ENCODE results near the gene ZSWIM3. TPM values are rescaled to one million over a fixed set of nuclear protein-coding genes. Genes with fewer than 3 reads are reported as not detected.

ZSWIM3 gene
- total and polyA plus RNA-seq, 2 donors (not counting 1 experiment from before 2014, with no cell fraction given), result 3.6 to 7.6 TPM

GRCh38 chr20:45863543-45864470 lies 6.4 kb downstream of the ZSWIM3 start:
- H3K4me3 ChIP-seq (replicated peaks in 1 of 4; ENCODE audit: control extremely low read depth in 1 of 4, insufficient read depth in 1 of 4, low read depth in 3 of 4, low read length in 4 of 4), result no peak overlapping the region
- no peaks in the 10 kb centered on the region for H4K20me1 ChIP-seq (ENCODE audit: control insufficient read depth, extremely low read depth, insufficient read depth, low read length)
- no peak overlapping the region for H3K9ac ChIP-seq (ENCODE audit: insufficient read depth, low read length)
- no peaks in the 10 kb centered on the region for H3K9me3 ChIP-seq (ENCODE audit: control insufficient read depth, insufficient read depth, low read depth, low read length)
- no peaks in the 10 kb centered on the region for H3K27me3 ChIP-seq (ENCODE audit: control insufficient read depth, insufficient read depth, low read length)
- H3K4me2 ChIP-seq (ENCODE audit: extremely low read depth, insufficient read depth, low read length), result no peak overlapping the region
- TF ChIP-seq CTCF (conservative IDR thresholded peaks at IDR 0.05 in 1 of 2, IDR thresholded peaks at IDR 0.05 in 1 of 2; ENCODE audit: low read depth in 1 of 2, low read length in 2 of 2) (no peak), EZH2 (IDR thresholded peaks at IDR 0.05; ENCODE audit: low read length, missing control alignments) (no peak)
- H2AFZ ChIP-seq (ENCODE audit: low read length), result no peak overlapping the region
- H3K79me2 ChIP-seq (ENCODE audit: control insufficient read depth, insufficient read depth, low read length), result no peaks in the 10 kb centered on the region
- H3K4me1 ChIP-seq (ENCODE audit: control insufficient read depth, extremely low read depth, insufficient read depth, low read length), result peaks cover 10% of the 10 kb centered on the region
- DNase-seq (ENCODE audit: low read depth in 2 of 2), result no peak
- H3K27ac ChIP-seq (ENCODE audit: insufficient read depth, low read length), result no peak overlapping the region
- no peaks in the 10 kb centered on the region for H3K36me3 ChIP-seq (ENCODE audit: control insufficient read depth, insufficient read depth, low read length)

- TF ChIP-seq EZH2 (IDR thresholded peaks at IDR 0.05; ENCODE audit: low read length, missing control alignments) (no peak), CTCF (conservative IDR thresholded peaks at IDR 0.05 in 1 of 2, IDR thresholded peaks at IDR 0.05 in 1 of 2; ENCODE audit: low read depth in 1 of 2, low read length in 2 of 2) (no peak)
- Histone ChIP-seq H3K79me2 (ENCODE audit: control insufficient read depth, insufficient read depth, low read length) (no peaks in the 10 kb centered on the region), H3K36me3 (ENCODE audit: control insufficient read depth, insufficient read depth, low read length) (no peaks in the 10 kb centered on the region), H3K27ac (ENCODE audit: insufficient read depth, low read length) (no peak overlapping the region), H3K4me3 (replicated peaks in 1 of 4; ENCODE audit: control extremely low read depth in 1 of 4, insufficient read depth in 1 of 4, low read depth in 3 of 4, low read length in 4 of 4) (no peak overlapping the region), H3K27me3 (ENCODE audit: control insufficient read depth, insufficient read depth, low read length) (no peaks in the 10 kb centered on the region), H4K20me1 (ENCODE audit: control insufficient read depth, extremely low read depth, insufficient read depth, low read length) (no peaks in the 10 kb centered on the region), H3K9me3 (ENCODE audit: control insufficient read depth, insufficient read depth, low read depth, low read length) (no peaks in the 10 kb centered on the region), H3K4me2 (ENCODE audit: extremely low read depth, insufficient read depth, low read length) (no peak overlapping the region), H2AFZ (ENCODE audit: low read length) (no peak overlapping the region), H3K9ac (ENCODE audit: insufficient read depth, low read length) (no peak overlapping the region), H3K4me1 (ENCODE audit: control insufficient read depth, extremely low read depth, insufficient read depth, low read length) (peaks cover 10% of the 10 kb centered on the region)
- no peak for DNase-seq (ENCODE audit: low read depth in 2 of 2)
These were observed 9.0 kb downstream of the ZSWIM3 start for GRCh38 chr20:45866454-45866853.

GRCh38 chr20:45867136-45867818 lies 9.9 kb downstream of the ZSWIM3 start:
- peak overlapping the region; percentile 87 for H3K27ac ChIP-seq (ENCODE audit: insufficient read depth, low read length)
- H3K9me3 ChIP-seq (ENCODE audit: control insufficient read depth, insufficient read depth, low read depth, low read length), result no peaks in the 10 kb centered on the region
- peak overlapping the region; percentile 70 for H3K4me2 ChIP-seq (ENCODE audit: extremely low read depth, insufficient read depth, low read length)
- no peaks in the 10 kb centered on the region for H3K27me3 ChIP-seq (ENCODE audit: control insufficient read depth, insufficient read depth, low read length)
- H3K4me1 ChIP-seq (ENCODE audit: control insufficient read depth, extremely low read depth, insufficient read depth, low read length), result peaks cover 10% of the 10 kb centered on the region
- peak overlapping the region; percentile 8 for H3K9ac ChIP-seq (ENCODE audit: insufficient read depth, low read length)
- H3K79me2 ChIP-seq (ENCODE audit: control insufficient read depth, insufficient read depth, low read length), result no peaks in the 10 kb centered on the region
- TF ChIP-seq CTCF (conservative IDR thresholded peaks at IDR 0.05 in 1 of 2, IDR thresholded peaks at IDR 0.05 in 1 of 2; ENCODE audit: low read depth in 1 of 2, low read length in 2 of 2) (no peak), EZH2 (IDR thresholded peaks at IDR 0.05; ENCODE audit: low read length, missing control alignments) (no peak)
- H3K36me3 ChIP-seq (ENCODE audit: control insufficient read depth, insufficient read depth, low read length), result no peaks in the 10 kb centered on the region
- no peak overlapping the region for H2AFZ ChIP-seq (ENCODE audit: low read length)
- no peak overlapping the region for H3K4me3 ChIP-seq (replicated peaks in 1 of 4; ENCODE audit: control extremely low read depth in 1 of 4, insufficient read depth in 1 of 4, low read depth in 3 of 4, low read length in 4 of 4)
- no peak for DNase-seq (ENCODE audit: low read depth in 2 of 2)
- H4K20me1 ChIP-seq (ENCODE audit: control insufficient read depth, extremely low read depth, insufficient read depth, low read length), result no peaks in the 10 kb centered on the region

All from fibroblast of lung (primary cell).